ENCODE measurements around the gene CDT1.

GRCh38 chr16:88818575-88818874, 14.9 kb downstream of the CDT1 start:
- TF ChIP-seq CTCF (IDR thresholded peaks at IDR 0.05) (no peak), POLR2A (IDR thresholded peaks at IDR 0.05) (no peak)

Data from vagina (tissue), 2 donors.